ENCODE measurements around the gene FOXJ3. TPM values are rescaled to one million over a fixed set of nuclear protein-coding genes. Genes with fewer than 3 reads are reported as not detected.

The FOXJ3 gene
- total and polyA plus RNA-seq, 2 of the 4 experiments (the other 2 are of a cell fraction) = 16.7 to 30.5 TPM

- no CpG with 5 or more reads among the region's 6 CpGs for WGBS, 2 experiments (ENCODE audit: extremely low coverage in 2 of 2, insufficient read length in 1 of 2)
- ChIA-PET POLR2A (ENCODE audit: unreplicated experiment) (no interaction called here), CTCF (interaction anchor here (0.8 to 2.4 kb wide), 2 partner anchors 11 to 12 kb away, joined by 3 to 8 read pairs; no protein-coding TSS in a partner anchor)
- Histone ChIP-seq H3K27me3 (ENCODE audit: control insufficient read depth, insufficient read depth, low read length) (no peaks in the 10 kb centered on the region), H3K14ac (replicated peaks; ENCODE audit: low read depth, low read length) (no peak overlapping the region), H3K27ac (ENCODE audit: insufficient read depth, low read length) (no peak overlapping the region), H3K4me3 (ENCODE audit: insufficient read depth, low read depth, low read length) (no peak overlapping the region), H3K9ac (ENCODE audit: low read depth, low read length) (no peak overlapping the region), H3K9me1 (ENCODE audit: insufficient read depth, low read length) (0 out of 2 replicates have a peak, but pooled peaks cover 2% of the 10 kb centered on the region), H3K23ac (ENCODE audit: low read depth, low read length) (no peak overlapping the region), H3K79me1 (ENCODE audit: low read depth in 1 of 2, low read length in 2 of 2) (no peaks in the 10 kb centered on the region), H2BK20ac (ENCODE audit: low read depth, low read length) (no peak overlapping the region), H3K4ac (ENCODE audit: low read depth, low read length) (no peak overlapping the region), H3K9me3 (ENCODE audit: control insufficient read depth, insufficient read depth, low read length) (no peaks in the 10 kb centered on the region), H2AK5ac (ENCODE audit: low read depth, low read length) (no peak overlapping the region), H3K36me3 (ENCODE audit: control insufficient read depth, insufficient read depth, low read length) (peaks cover 1% of the 10 kb centered on the region; the same call in 1 of the 2 replicates), H2BK120ac (ENCODE audit: low read depth, low read length) (no peak overlapping the region), H2BK5ac (ENCODE audit: low read depth, low read length, poor library complexity, severe bottlenecking) (no peak overlapping the region), H3K18ac (ENCODE audit: low read depth, low read length) (no peak overlapping the region), H3K4me2 (ENCODE audit: low read depth, low read length) (no peak overlapping the region), H2AFZ (replicated peaks; ENCODE audit: low read length, poor library complexity) (no peak overlapping the region), H4K5ac (ENCODE audit: low read depth, low read length) (no peak overlapping the region), H2AK9ac (replicated peaks; ENCODE audit: low read depth, low read length, poor library complexity) (no peak overlapping the region), H3K56ac (ENCODE audit: extremely low read depth, insufficient read depth, low read length) (no peak overlapping the region), H3K4me1 (ENCODE audit: control insufficient read depth, insufficient read depth, low read length) (peaks cover 4% of the 10 kb centered on the region), H4K8ac (ENCODE audit: low read depth in 2 of 2, low read length in 2 of 2) (no peak overlapping the region), H2BK15ac (ENCODE audit: low read depth, low read length) (no peak overlapping the region), H4K91ac (ENCODE audit: insufficient read depth, low read depth, low read length) (no peak overlapping the region), H4K20me1 (ENCODE audit: insufficient read depth, low read length) (peaks cover under 1% of the 10 kb centered on the region; the same call in 1 of the 2 replicates)
- in situ Hi-C loops (cut with MboI; ENCODE audit: low sequenced_read_pairs) = no loop called here
- intact Hi-C loops (cut with micrococcal nuclease) = loop anchor here (10.0 kb wide), 1 partner anchor 483 kb away; the partner anchor contains the start of gene PPIH
- dilution Hi-C loops (cut with HindIII; ENCODE audit: low sequenced_read_pairs, unreplicated experiment) = no loop called here
- ATAC-seq (ENCODE audit: low read depth) = no peak
- DNase-seq = no peak
- no TSS peak for BruUV-seq (replicated peaks)
- TF ChIP-seq NFE2L2 (IDR thresholded peaks at IDR 0.05; ENCODE audit: low read depth, low read length) (no peak), RCOR1 (IDR thresholded peaks at IDR 0.05; ENCODE audit: insufficient replicate concordance, low read length) (no peak), CEBPB (IDR thresholded peaks at IDR 0.05; ENCODE audit: low read depth, low read length) (no peak), MXI1 (IDR thresholded peaks at IDR 0.05; ENCODE audit: borderline replicate concordance, low read depth, low read length) (no peak), BHLHE40 (IDR thresholded peaks at IDR 0.05; ENCODE audit: low read depth, low read length) (no peak), CTCF (conservative IDR thresholded peaks at IDR 0.05; ENCODE audit: low read depth, low read length) (no peak), SMC3 (IDR thresholded peaks at IDR 0.05; ENCODE audit: low read depth, low read length) (no peak), MAZ (IDR thresholded peaks at IDR 0.05; ENCODE audit: borderline replicate concordance, low read depth, low read length) (no peak), RAD21 (IDR thresholded peaks at IDR 0.05; ENCODE audit: low read length) (no peak), ELK1 (IDR thresholded peaks at IDR 0.05; ENCODE audit: borderline replicate concordance, low read depth, low read length) (no peak), MAFK (IDR thresholded peaks at IDR 0.05; ENCODE audit: low read depth, low read length) (no peak), RFX5 (IDR thresholded peaks at IDR 0.05; ENCODE audit: low read depth, low read length) (no peak), CHD1 (IDR thresholded peaks at IDR 0.05; ENCODE audit: low read depth, low read length) (no peak), FOS (IDR thresholded peaks at IDR 0.05; ENCODE audit: low read depth, low read length) (no peak), USF2 (IDR thresholded peaks at IDR 0.05; ENCODE audit: low read depth, low read length) (no peak), POLR2A (IDR thresholded peaks at IDR 0.05; ENCODE audit: low read depth, low read length) (no peak)
Measured at GRCh38 chr1:42171679-42172266, 163.3 kb downstream of the FOXJ3 start.

Measured in IMR-90 (cell line).